IMR-90 (cell line): ENCODE measurements around the gene AFTPH. TPM values are rescaled to one million over a fixed set of nuclear protein-coding genes. Genes with fewer than 3 reads are reported as not detected.

ENCODE experiments used
- ATAC-seq: fragments of 200-7000 bp; cut with Tn5 transposase; 2 replicates; pipeline ENCODE4 v1.9.1; 2020; ENCODE audit warnings: low read depth, mild to moderate bottlenecking, moderate library complexity
- BruUV-seq: library from RNA; stranded (reverse); fragments of 400-500 nt; replicated peaks from 2 replicates; lab custom pipeline; 2021; lab: Mats Ljungman, UMichigan
- CTCF ChIA-PET: fragments of 300-600 bp; formaldehyde crosslinking; extraction: SDS; loops from one replicate; lab custom pipeline; 2021; ENCODE audit warnings: antibody characterized with exemption; lab: Yijun Ruan, JAX
- POLR2A ChIA-PET: fragments of 300-600 bp; sonication (Branson Sonifier 250); formaldehyde crosslinking; loops from one replicate; lab custom pipeline; 2022; ENCODE audit warnings: antibody characterized with exemption; ENCODE audit not compliant: unreplicated experiment; lab: Charles Lee
- DNase-seq: peaks from one replicate; pipeline ENCODE4 v3.0.0; 2013
- H2AFZ ChIP-seq: replicated peaks from 2 replicates; pipeline ENCODE3; 2013; ENCODE audit warnings: low read length, mild to moderate bottlenecking; ENCODE audit not compliant: poor library complexity
- H2AK5ac ChIP-seq: 2 replicates; pipeline ENCODE4 v1.6.1; 2013; ENCODE audit warnings: low read depth, low read length, inconsistent platforms
- H2AK9ac ChIP-seq: replicated peaks from 2 replicates; pipeline ENCODE3; 2013; ENCODE audit warnings: mild to moderate bottlenecking, low read depth, low read length, moderate library complexity; ENCODE audit not compliant: poor library complexity
- H2BK120ac ChIP-seq: 2 replicates; pipeline ENCODE4 v1.6.1; 2013; ENCODE audit warnings: low read depth, low read length, inconsistent platforms
- H2BK15ac ChIP-seq: 3 replicates; pipeline ENCODE4 v1.6.1; 2013; ENCODE audit warnings: low read depth, low read length, inconsistent platforms
- H2BK20ac ChIP-seq: 2 replicates; pipeline ENCODE4 v1.6.1; 2013; ENCODE audit warnings: low read depth, mild to moderate bottlenecking, inconsistent platforms, low read length, moderate library complexity
- H2BK5ac ChIP-seq: 2 replicates; pipeline ENCODE4 v1.6.1; 2013; ENCODE audit warnings: mild to moderate bottlenecking, low read depth, low read length, inconsistent platforms; ENCODE audit not compliant: poor library complexity, severe bottlenecking
- H3K14ac ChIP-seq: replicated peaks from 2 replicates; pipeline ENCODE4 v1.6.1; 2013; ENCODE audit warnings: low read depth, low read length, inconsistent platforms
- H3K18ac ChIP-seq: 2 replicates; pipeline ENCODE4 v1.6.1; 2013; ENCODE audit warnings: low read depth, low read length, control low read depth
- H3K23ac ChIP-seq: 2 replicates; pipeline ENCODE4 v1.6.1; 2013; ENCODE audit warnings: low read depth, low read length, inconsistent platforms
- H3K27ac ChIP-seq: 2 replicates; pipeline ENCODE4 v1.5.1; 2013; ENCODE audit warnings: mild to moderate bottlenecking, control low read depth, low read length; ENCODE audit not compliant: insufficient read depth
- H3K27me3 ChIP-seq: 2 replicates; pipeline ENCODE4 v1.6.1; 2013; ENCODE audit warnings: low read length; ENCODE audit not compliant: control insufficient read depth, insufficient read depth
- H3K36me3 ChIP-seq: 2 replicates; pipeline ENCODE4 v1.6.1; 2013; ENCODE audit warnings: low read length, mixed read lengths; ENCODE audit not compliant: control insufficient read depth, insufficient read depth
- H3K4ac ChIP-seq: 2 replicates; pipeline ENCODE4 v1.6.1; 2013; ENCODE audit warnings: low read depth, low read length, inconsistent platforms
- H3K4me1 ChIP-seq: 2 replicates; pipeline ENCODE4 v1.6.1; 2013; ENCODE audit warnings: low read length, mixed read lengths; ENCODE audit not compliant: control insufficient read depth, insufficient read depth
- H3K4me2 ChIP-seq: 2 replicates; pipeline ENCODE4 v1.6.1; 2013; ENCODE audit warnings: low read depth, mild to moderate bottlenecking, control low read depth, low read length, moderate library complexity
- H3K4me3 ChIP-seq: 2 replicates; pipeline ENCODE4 v1.5.1; 2013; ENCODE audit warnings: low read depth, mild to moderate bottlenecking, control low read depth, low read length, moderate library complexity; ENCODE audit not compliant: insufficient read depth
- H3K56ac ChIP-seq: 2 replicates; pipeline ENCODE4 v1.6.1; 2013; ENCODE audit warnings: low read length, inconsistent platforms; ENCODE audit not compliant: insufficient read depth; ENCODE audit errors: extremely low read depth
- H3K79me1 ChIP-seq, 2 experiments: 2 replicates each; pipeline ENCODE4 v1.6.1; 2013; ENCODE audit warnings: low read length in 2 of 2, inconsistent platforms in 1 of 2, low read depth in 1 of 2
- H3K9ac ChIP-seq: 2 replicates; pipeline ENCODE4 v1.6.1; 2013; ENCODE audit warnings: low read depth, low read length, control low read depth
- H3K9me1 ChIP-seq: 2 replicates; pipeline ENCODE4 v1.6.1; 2013; ENCODE audit warnings: low read length, inconsistent platforms; ENCODE audit not compliant: insufficient read depth
- H3K9me3 ChIP-seq: 2 replicates; pipeline ENCODE4 v1.6.1; 2013; ENCODE audit warnings: low read length; ENCODE audit not compliant: control insufficient read depth, insufficient read depth
- H4K20me1 ChIP-seq: 2 replicates; pipeline ENCODE4 v1.6.1; 2013; ENCODE audit warnings: low read length, inconsistent platforms; ENCODE audit not compliant: insufficient read depth
- H4K5ac ChIP-seq: 2 replicates; pipeline ENCODE4 v1.6.1; 2013; ENCODE audit warnings: mild to moderate bottlenecking, low read depth, low read length, control low read depth
- H4K8ac ChIP-seq, 2 experiments: 2 replicates each; pipeline ENCODE4 v1.6.1; 2013; ENCODE audit warnings: low read depth in 2 of 2, low read length in 2 of 2, control low read depth in 1 of 2, inconsistent platforms in 1 of 2
- H4K91ac ChIP-seq: 2 replicates; pipeline ENCODE4 v1.6.1; 2013; ENCODE audit warnings: low read depth, low read length, inconsistent platforms; ENCODE audit not compliant: insufficient read depth
- CEBPB ChIP-seq: IDR thresholded peaks from 2 replicates; pipeline ENCODE4 v1.6.1; 2012; ENCODE audit warnings: low read depth, low read length, improper control_type of control experiment
- CHD1 ChIP-seq: IDR thresholded peaks from 2 replicates; pipeline ENCODE4 v1.6.1; 2012; ENCODE audit warnings: low read depth, low read length, improper control_type of control experiment
- FOS ChIP-seq: fragments of 150-350 bp; IDR thresholded peaks from 2 replicates; pipeline ENCODE4 v1.6.1; 2016; ENCODE audit warnings: low read depth, low read length
- MAZ ChIP-seq: IDR thresholded peaks from 2 replicates; pipeline ENCODE4 v1.6.1; 2012; ENCODE audit warnings: low read depth, mild to moderate bottlenecking, low read length, improper control_type of control experiment, moderate library complexity, borderline replicate concordance
- NFE2L2 ChIP-seq: fragments of 150-350 bp; IDR thresholded peaks from 2 replicates; pipeline ENCODE4 v1.6.1; 2016; ENCODE audit warnings: low read depth, mild to moderate bottlenecking, low read length
- POLR2A ChIP-seq: IDR thresholded peaks from 2 replicates; pipeline ENCODE4 v1.6.1; 2012; ENCODE audit warnings: mild to moderate bottlenecking, low read depth, low read length
- RFX5 ChIP-seq: IDR thresholded peaks from 2 replicates; pipeline ENCODE4 v1.8.0; 2012; ENCODE audit warnings: low read depth, mild to moderate bottlenecking, low read length, moderate library complexity
- SMC3 ChIP-seq: fragments of 150-350 bp; IDR thresholded peaks from 2 replicates; pipeline ENCODE4 v1.6.1; 2016; ENCODE audit warnings: low read depth, mild to moderate bottlenecking, antibody characterized with exemption, low read length, moderate library complexity
- WGBS, 2 experiments: methylation state at CpG; one replicate each; pipeline versions ENCODE4 v1.1.5 to v1.1.7; 2013; ENCODE audit warnings: missing lambda C conversion rate in 2 of 2; ENCODE audit not compliant: insufficient read length in 1 of 2; ENCODE audit errors: extremely low coverage in 2 of 2; 5-methylcytosine and 5-hydroxymethylcytosine counted together
- dilution Hi-C: fragments of 300-500 bp; cut with HindIII; formaldehyde crosslinking; loops from one replicate; pipeline ENCODE4 v1.14.3; 2018; ENCODE audit warnings: low sequenced_read_pairs; ENCODE audit not compliant: unreplicated experiment
- in situ Hi-C: fragments of 300-500 bp; cut with MboI; formaldehyde crosslinking; loops from 3 replicates; pipeline ENCODE4 v1.14.3; 2019; ENCODE audit warnings: low sequenced_read_pairs, inconsistent platforms, mixed read lengths
- intact Hi-C: fragments of 100-400 bp; cut with micrococcal nuclease; formaldehyde crosslinking; loops from 2 replicates; pipeline ENCODE4 v1.10.0; 2022
- polyA plus RNA-seq, 3 experiments: library from polyadenylated mRNA; depleted of rRNA; stranded (reverse); fragments of >200 nt; gene quantifications; 2 replicates each; pipeline ENCODE4 v1.2.3, GENCODE V29; 2012; ENCODE audit warnings: low replicate concordance in 1 of 3
- total RNA-seq: library from RNA; depleted of rRNA; stranded (reverse); fragments of >200 nt; gene quantifications from 2 replicates; pipeline ENCODE4 v1.2.3, GENCODE V29; 2012
- TF ChIP-seq, protein P1 (sequence below): fragments of 150-350 bp; IDR thresholded peaks from 2 replicates; pipeline ENCODE4 v1.6.1; 2016; ENCODE audit warnings: low read depth, mild to moderate bottlenecking, low read length, moderate library complexity, borderline replicate concordance
- TF ChIP-seq, protein P2 (sequence below): conservative IDR thresholded peaks from 2 replicates; pipeline ENCODE4 v1.5.1; 2012; ENCODE audit warnings: mild to moderate bottlenecking, low read depth, low read length, improper control_type of control experiment

Gene AFTPH
- total and polyA plus RNA-seq, 2 of the 4 experiments (the other 2 are of a cell fraction) = 9.4 to 19.9 TPM

DNA sequence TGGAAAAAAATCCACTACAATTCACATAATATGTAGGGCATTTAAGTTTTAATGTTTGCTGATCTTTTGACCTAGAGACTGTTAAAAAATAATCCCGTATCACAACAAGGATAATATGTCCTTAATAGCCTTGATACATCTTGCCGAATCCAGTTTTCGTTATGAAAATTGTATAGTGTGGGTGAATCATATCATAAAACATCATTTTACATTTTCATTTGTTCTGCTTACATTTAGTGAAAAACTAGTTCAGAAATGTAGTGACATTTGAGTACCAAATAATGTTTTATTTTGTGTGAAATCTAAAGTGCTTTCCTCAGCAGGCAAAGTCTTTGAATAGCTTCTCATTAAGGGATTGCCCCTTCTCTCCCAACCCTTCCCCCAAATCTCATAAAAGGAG is 1.9 kb downstream of the AFTPH start:
- H3K27ac ChIP-seq = no peak overlapping the region
- H3K4me1 ChIP-seq = no peaks in the 10 kb centered on the region
- H3K23ac ChIP-seq = no peak overlapping the region
- H2BK120ac ChIP-seq = no peak overlapping the region
- H2BK15ac ChIP-seq = no peak overlapping the region
- no peaks in the 10 kb centered on the region for H3K27me3 ChIP-seq
- no peak overlapping the region for H3K18ac ChIP-seq
- H4K8ac ChIP-seq = no peak overlapping the region
- H2AK5ac ChIP-seq = no peak overlapping the region
- H2BK5ac ChIP-seq = no peak overlapping the region
- H3K36me3 ChIP-seq = no peaks in the 10 kb centered on the region
- H4K20me1 ChIP-seq = peaks cover 10% of the 10 kb centered on the region
- BruUV-seq = no TSS peak
- H3K14ac ChIP-seq = no peak overlapping the region
- no peak overlapping the region for H3K4me3 ChIP-seq
- POLR2A ChIA-PET = interaction anchor here (0.7 kb wide), 1 partner anchor 181 kb away, joined by 3 read pairs; no protein-coding TSS in a partner anchor
- H2AFZ ChIP-seq = no peak overlapping the region
- dilution Hi-C loops (no loop called here), in situ Hi-C loops (loop anchor here (10.0 kb wide), 1 partner anchor 349 kb away; no protein-coding TSS in a partner anchor), intact Hi-C loops (no loop called here)
- no peak overlapping the region for H2AK9ac ChIP-seq
- no CpG with 5 or more reads among the region's 3 CpGs for WGBS, 2 experiments
- H2BK20ac ChIP-seq = no peak overlapping the region
- no peak overlapping the region for H3K4ac ChIP-seq
- H3K4me2 ChIP-seq = no peak overlapping the region
- H4K5ac ChIP-seq = no peak overlapping the region
- no peak for DNase-seq
- no peak overlapping the region for H3K56ac ChIP-seq
- TF ChIP-seq, protein P1, sequence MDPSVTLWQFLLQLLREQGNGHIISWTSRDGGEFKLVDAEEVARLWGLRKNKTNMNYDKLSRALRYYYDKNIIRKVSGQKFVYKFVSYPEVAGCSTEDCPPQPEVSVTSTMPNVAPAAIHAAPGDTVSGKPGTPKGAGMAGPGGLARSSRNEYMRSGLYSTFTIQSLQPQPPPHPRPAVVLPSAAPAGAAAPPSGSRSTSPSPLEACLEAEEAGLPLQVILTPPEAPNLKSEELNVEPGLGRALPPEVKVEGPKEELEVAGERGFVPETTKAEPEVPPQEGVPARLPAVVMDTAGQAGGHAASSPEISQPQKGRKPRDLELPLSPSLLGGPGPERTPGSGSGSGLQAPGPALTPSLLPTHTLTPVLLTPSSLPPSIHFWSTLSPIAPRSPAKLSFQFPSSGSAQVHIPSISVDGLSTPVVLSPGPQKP = no peak
- no peak for TF ChIP-seq CHD1
- no peak for TF ChIP-seq MAZ
- TF ChIP-seq FOS = no peak
- no peak for TF ChIP-seq POLR2A
- TF ChIP-seq NFE2L2 = no peak
- no peak for TF ChIP-seq CEBPB
- TF ChIP-seq RFX5 = no peak
- TF ChIP-seq, protein P2, sequence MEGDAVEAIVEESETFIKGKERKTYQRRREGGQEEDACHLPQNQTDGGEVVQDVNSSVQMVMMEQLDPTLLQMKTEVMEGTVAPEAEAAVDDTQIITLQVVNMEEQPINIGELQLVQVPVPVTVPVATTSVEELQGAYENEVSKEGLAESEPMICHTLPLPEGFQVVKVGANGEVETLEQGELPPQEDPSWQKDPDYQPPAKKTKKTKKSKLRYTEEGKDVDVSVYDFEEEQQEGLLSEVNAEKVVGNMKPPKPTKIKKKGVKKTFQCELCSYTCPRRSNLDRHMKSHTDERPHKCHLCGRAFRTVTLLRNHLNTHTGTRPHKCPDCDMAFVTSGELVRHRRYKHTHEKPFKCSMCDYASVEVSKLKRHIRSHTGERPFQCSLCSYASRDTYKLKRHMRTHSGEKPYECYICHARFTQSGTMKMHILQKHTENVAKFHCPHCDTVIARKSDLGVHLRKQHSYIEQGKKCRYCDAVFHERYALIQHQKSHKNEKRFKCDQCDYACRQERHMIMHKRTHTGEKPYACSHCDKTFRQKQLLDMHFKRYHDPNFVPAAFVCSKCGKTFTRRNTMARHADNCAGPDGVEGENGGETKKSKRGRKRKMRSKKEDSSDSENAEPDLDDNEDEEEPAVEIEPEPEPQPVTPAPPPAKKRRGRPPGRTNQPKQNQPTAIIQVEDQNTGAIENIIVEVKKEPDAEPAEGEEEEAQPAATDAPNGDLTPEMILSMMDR = no peak
- no peak for TF ChIP-seq SMC3
- no peaks in the 10 kb centered on the region for H3K9me1 ChIP-seq
- no peak for ATAC-seq
- no peak overlapping the region for H3K9ac ChIP-seq
- H3K9me3 ChIP-seq = no peaks in the 10 kb centered on the region
- peaks cover 13 to 30% of the 10 kb centered on the region in 2 experiments for H3K79me1 ChIP-seq
- CTCF ChIA-PET = interaction anchor here (1.5 kb wide), 1 partner anchor 14 kb away, joined by 4 read pairs; no protein-coding TSS in a partner anchor
- H4K91ac ChIP-seq = no peak overlapping the region
